Esophagus muscularis mucosa (tissue), 3 donors: ENCODE results near the gene HPD.
"Not testable (repeated sequence)": the region's sequence is repeated elsewhere in the genome, so short reads cannot be mapped to it uniquely, and the experiment has no call there.

ENCODE experiments used
- CTCF ChIP-seq, 3 experiments: fragments of 200-600 bp in 2 of 3; fragments of 450-650 bp in 1 of 3; sonication (generic) in 2 of 3; IDR thresholded peaks; one replicate each; pipeline ENCODE4 v1.5.1; 2017 to 2019; ENCODE audit warnings: antibody characterized with exemption in 3 of 3, mild to moderate bottlenecking in 2 of 3, moderate library complexity in 1 of 3
- POLR2A ChIP-seq: fragments of 450-650 bp; IDR thresholded peaks from one replicate; pipeline ENCODE4 v1.6.1; 2017; ENCODE audit warnings: antibody characterized with exemption, moderate library complexity, mild to moderate bottlenecking, low read depth
- POLR2AphosphoS5 ChIP-seq, 2 donors: sonication (generic); formaldehyde crosslinking; IDR thresholded peaks; one replicate each; pipeline ENCODE4 v1.6.1; 2017; ENCODE audit warnings: antibody characterized with exemption in 2 of 2

- TF ChIP-seq CTCF (IDR thresholded peaks at IDR 0.05); POLR2AphosphoS5 (IDR thresholded peaks at IDR 0.05); POLR2A: not testable (repeated sequence)
Measured at GRCh38 chr12:121889661-121890060, 31.0 kb upstream of the HPD start.
